Iris pigment epithelial cell (primary cell): ENCODE data around the gene ANTXR1.
"Not testable (repeated sequence)": the region's sequence is repeated elsewhere in the genome, so short reads cannot be mapped to it uniquely, and the experiment has no call there.

ENCODE experiments used
- DNase-seq: peaks from one replicate; pipeline ENCODE4 v3.0.0-alpha.2; 2011; ENCODE audit warnings: low read depth

Gene ANTXR1

DNA sequence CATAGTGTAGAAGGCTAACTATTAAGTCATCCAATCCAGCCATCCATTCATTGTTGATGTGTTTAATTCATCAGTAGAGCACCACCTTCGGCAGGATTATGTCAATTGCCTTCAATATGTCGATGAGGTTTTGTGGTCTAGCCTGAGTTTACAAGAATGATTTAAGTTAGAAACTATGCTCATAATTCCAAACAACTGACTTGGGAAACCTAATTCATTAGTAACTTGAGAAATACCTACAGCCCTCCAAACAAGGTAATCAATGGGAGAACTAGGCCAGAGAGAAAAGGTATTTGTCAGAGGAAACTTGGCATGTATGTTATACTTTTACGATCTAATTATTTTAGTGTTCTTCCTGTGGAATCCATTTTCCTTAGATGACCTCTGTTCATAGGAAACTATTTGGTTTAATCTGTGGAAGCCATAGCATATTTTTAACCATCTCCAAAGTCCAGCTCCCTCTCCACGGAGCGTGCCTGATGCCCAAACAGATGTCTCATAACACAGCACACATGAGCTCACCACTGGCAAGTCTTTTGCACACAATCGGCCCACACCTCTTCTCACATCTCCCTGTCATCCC, 225.6 kb downstream of the ANTXR1 start:
- peak; percentile 66 for DNase-seq

DNA sequence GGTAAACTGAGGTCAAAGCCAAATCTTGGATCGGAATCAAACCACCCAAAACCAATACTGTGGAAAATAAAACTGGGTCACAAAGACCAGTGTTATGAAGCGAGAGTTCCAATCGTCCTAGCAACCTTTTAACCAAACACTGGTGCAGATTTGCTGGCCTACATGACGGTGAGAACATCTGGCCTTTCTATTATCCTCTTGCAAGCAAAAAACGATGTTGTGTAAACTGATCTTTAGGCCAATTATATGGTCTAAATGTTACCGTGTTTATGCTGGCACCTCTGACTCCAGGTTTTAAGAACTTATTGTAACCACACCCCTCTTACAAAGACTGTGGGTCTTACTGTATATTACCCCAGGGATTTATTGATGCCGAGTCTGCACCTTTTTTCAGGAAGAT, 228.1 kb downstream of the ANTXR1 start:
- no peak for DNase-seq

DNA sequence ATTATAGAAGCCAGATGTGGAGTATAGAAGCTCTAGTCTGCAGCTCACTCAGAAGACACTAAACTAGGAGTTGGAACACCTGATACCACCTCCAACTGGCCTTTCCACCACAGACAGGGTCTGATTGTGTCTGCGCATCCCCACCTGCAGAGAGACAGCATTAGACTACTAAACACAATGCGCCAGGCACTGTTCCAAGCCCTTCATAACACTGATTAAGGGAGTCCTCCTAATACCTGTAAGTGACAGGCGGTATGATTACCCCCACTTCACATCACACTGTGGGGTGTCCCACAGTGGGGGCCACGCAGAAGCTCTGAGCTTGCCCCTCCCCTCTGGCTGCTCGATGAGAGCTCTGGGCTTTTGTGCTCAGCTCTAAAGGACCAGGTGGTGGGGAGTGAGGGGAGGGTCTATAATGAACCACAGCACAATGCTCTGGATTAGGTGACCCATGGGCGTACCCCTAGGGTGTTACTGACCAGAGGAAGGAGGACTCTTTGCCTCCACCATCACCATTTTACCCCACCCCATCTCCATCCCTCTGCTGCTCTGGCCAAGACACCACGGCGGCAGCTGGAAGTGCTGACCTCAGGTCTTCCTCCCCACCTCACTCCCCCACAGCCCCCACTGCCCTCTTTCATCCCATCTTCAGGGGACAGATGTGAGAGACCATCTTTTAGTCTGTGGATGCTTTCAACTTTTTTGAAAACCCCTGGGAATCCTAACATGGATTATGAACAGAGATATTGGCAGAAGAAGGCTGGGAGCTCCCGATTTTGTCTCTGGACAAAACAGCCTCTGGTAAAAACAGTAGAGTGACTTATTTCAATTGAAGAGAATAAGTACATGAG, 228.9 kb downstream of the ANTXR1 start:
- DNase-seq = no peak

DNA sequence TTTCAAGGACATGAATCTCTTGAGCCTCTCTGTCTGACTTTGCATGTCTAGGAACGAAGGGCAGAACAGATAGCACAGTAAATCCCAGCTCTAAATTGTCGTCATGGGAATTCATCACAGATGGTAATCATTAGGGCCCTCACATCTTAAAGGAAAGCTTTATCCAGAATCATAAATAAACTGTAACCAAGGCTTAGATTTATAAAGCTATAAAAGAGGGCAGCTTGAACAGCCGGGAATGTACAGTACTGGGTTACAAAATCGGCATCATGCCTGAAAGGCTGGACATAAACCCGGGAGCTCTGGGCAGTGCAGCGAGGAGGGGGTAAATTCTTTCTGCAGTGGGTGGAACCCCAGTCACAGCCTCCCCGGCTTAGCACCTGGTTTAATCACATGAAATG, 229.7 kb downstream of the ANTXR1 start:
- DNase-seq = peak; percentile 80

DNA sequence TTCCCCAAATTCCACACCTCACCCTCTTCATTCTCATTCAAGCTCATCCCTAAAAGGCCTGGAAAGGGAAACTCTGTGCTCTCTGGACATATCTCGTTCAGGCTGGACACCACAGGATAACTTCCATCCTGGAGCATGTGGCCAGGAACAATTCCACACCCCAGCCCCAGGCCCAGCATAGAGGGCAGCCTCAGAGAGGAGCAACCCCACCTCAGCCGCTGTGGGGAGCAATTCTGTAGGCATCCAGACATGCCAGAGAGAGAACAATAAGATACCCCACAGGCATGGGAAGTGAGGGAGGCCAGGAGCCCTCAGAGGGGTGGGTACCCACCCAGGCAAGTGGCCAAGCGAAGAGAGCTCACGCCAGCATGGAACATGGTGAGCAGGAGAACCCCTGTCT, 230.7 kb downstream of the ANTXR1 start:
- DNase-seq = no peak

DNA sequence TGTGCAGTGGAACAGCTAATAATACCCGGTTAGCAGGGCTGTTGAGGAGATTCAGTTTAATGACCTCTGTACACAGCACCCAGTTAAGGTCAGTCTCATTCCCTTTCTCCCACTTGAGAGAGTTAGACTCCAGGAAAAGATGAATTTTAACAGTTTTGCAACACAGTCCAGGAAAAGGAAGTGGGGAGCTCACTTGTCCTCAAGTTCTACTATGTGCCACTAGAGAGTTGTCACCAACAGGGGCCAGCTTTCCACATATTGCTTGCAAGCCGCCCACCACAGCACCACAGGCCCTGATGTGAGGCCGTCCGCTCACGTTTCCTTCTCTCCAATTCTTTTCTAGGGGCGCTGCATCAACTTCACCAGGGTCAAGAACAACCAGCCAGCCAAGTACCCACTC, 231.9 kb downstream of the ANTXR1 start:
- DNase-seq = no peak

DNA sequence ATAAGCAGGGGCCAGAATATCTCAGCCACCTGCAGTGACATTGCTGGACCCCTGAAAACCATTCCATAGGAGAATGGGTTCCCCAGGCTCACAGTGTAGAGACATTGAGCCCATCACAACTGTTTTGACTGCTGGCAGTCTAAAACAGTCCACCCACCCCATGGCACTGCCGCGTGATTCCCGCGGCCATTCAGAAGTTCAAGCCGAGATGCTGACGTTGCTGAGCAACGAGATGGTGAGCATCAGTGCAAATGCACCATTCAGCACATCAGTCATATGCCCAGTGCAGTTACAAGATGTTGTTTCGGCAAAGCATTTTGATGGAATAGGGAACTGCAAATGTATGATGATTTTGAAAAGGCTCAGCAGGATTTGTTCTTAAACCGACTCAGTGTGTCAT, 234.6 kb downstream of the ANTXR1 start:
- DNase-seq = no peak

DNA sequence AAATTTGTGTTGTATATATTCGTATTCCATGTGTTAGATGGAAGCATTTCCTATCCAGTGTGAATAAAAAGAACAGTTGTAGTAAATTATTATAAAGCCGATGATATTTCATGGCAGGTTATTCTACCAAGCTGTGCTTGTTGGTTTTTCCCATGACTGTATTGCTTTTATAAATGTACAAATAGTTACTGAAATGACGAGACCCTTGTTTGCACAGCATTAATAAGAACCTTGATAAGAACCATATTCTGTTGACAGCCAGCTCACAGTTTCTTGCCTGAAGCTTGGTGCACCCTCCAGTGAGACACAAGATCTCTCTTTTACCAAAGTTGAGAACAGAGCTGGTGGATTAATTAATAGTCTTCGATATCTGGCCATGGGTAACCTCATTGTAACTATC, 235.3 kb downstream of the ANTXR1 start:
- no peak for DNase-seq

DNA sequence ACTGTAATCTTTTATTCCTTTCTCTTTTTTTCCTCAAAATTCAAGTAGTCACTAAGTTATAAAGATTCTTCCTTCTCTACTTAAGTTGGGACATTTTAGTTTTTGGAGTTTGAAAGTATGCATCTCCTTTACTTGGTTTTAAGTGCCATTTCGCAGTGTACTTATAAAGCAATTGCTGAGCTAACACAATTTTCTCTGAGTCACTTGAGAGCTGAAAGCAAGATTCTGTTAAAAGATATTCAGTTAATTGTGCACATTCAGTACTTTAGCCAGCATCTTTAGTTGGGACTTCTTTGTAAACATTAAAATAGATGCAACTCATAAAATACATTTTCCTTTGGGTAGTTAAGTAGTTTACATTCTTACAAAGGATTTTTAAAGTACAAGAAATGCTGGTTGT, 238.0 kb downstream of the ANTXR1 start:
- no peak for DNase-seq

DNA sequence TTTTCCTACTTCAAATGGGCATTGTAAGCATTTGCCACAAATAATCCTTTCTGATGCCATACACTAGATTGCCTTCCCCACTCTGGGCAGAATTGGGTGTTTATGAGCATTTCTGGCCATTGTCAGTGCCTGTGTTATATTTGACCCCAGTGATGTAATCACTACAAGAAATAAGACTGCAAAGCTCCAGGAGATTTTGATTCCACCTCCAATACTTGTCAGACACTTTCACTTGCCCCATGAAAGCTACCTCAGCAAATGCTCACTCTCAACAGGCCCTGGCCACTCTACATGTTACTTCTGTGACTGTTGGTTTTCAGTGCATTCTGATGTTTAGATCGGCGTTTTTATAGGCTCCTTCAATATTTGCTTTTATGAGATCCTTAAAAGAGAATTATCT, 239.0 kb downstream of the ANTXR1 start:
- DNase-seq = peak; percentile 37

DNA sequence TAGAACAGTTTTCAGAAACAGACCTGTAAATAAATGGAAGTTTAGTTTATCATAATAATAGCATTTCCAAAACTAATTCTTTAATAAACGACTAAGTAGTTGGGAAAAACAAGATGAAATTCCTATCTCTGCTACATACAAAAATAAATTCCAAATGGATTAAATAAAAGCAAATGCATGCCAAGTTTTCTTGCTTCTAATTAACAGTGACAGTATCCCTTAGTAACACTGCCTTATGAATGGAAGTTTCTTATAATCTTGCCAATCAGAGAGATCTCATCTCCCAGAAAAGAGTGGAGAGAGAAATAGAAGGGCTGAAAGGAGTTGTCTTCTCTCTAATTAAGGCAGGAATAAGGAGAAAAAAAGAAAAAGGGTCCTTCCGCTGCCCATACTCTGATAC, 240.1 kb downstream of the ANTXR1 start:
- DNase-seq = peak; percentile 28

DNA sequence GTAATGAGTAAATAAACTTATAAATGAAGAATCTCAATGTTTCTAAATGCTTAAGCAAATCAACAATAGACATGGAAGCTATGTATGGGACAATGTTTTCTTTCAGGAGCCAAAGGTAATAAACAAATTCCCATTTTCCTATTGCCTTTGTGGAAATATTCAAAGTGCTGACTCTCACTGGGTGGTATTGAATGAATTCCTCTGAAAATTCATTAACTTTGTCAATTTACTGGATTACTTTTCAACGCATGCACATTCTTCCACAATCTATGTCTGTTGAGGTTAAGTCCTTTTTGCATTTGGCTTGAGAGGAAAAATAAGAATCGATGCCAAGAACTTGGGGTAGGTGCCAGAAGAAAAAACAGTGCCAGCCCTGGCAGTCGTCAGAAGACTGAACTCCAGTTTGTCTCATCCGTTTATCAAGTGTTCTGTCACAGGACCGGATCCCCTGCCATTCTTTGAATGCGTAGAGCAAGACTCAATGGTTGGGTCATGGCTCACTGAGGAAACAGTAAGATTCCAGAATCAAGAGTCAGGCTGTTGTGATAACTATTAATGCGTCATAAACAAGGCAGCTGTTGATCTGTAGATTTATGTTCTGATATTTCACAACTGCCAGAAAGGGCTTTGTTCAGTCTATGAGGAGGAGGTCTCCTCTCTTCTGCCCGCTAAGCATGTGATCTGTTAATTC, 240.8 kb downstream of the ANTXR1 start:
- peak; percentile 100 for DNase-seq

DNA sequence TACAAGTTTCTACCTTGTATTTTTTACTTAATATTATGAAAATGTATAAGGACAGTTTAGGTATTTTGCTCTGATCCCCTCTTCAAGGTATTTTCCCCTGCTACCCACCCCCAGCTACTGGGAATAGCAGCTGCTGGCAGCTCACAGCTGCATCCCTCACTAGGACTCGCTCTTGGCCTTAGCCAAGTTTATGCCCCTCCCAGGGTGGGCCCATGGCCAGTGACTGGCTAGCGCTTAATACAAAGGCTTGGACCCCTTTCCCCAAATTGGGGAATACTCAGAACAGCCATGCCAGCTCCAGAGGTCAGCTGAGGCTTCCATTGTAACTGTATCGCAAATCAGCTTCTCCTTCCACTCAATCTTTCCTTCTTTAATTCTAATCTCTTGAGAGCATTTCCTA, 242.8 kb downstream of the ANTXR1 start:
- no peak for DNase-seq

DNA sequence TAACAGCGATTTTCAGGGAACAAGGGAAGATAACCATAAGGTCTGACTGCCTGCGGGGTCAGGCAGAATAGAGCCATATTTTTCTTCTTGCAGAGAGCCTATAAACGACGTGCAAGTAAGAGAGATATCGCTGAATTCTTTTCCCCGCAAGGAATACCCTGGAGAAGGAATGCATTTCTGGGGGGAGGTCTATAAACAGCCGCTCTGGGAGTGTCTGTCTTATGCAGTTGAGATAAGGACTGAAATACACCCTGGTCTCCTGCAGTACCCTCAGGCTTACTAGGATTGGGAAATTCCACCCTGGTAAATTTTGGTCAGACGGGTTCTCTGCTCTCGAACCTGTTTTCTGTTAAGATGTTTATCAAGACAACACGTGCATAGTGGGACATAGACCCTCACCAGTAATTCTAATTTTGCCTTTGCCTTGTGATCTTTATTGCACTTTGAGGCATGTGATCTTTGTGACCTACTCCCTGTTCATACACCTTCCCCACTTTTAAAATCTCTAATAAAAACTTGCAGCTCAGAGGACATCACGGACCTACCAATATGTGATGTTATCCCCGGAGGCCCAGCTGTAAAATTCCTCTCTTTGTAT, 247.1 kb downstream of the ANTXR1 start:
- DNase-seq = not testable (repeated sequence)

DNA sequence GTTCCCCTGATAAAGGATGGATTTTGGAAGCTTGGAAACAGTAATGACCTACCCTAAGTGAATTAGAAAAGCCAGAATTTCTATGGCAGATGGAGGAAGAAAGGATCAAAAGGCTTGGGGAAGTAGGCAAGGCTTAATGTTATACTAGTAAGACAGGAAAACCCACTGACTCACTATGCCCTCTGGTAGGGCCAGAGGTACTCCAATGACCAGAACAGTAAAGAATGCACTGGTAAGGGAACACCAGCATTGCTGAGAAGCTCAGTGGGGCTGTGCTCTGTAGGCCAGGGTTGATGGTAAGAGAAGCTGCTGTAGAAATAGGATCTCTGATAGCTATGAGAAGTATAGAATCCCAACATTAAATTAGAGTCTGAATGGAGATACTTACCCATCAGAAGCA, 247.7 kb downstream of the ANTXR1 start:
- DNase-seq = peak; percentile 47

DNA sequence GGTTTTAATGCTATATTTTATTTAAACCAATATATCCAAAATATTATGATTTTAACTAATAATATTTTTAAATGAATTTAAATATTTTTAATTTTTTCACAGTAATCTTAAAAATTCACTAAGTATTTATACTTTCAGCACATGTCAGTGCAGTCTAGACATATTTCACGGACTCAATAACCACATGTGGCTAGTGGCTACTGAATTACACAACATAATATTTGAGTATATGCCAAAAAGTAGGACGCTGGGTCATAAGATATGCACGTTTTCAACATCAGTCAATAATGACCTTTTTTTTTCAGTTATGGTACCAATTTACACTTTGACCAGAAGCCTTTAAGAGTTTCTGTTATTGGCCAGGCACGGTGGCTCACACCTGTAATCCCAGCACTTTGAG, 256.4 kb downstream of the ANTXR1 start:
- DNase-seq = peak; percentile 77

DNA sequence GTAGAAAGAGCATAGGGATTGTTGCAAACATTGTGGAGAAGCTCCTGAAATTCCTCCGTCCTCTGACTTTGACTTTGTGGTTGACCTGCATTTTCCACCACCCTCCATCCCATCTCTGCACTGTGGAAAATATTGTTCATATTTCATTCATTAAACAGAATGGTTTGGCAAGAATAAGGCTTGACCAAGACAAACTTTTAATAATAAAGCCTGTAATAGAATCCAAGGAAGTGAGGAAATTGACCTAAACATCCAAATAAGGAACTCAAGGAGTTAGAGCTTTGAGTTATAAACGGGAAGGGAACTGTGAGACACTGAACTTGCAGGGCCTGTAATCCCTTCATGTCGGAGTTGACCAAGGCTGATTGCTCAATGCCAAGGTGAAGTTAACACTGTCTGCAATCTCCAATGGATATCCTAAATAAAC, 258.9 kb downstream of the ANTXR1 start:
- peak; percentile 88 for DNase-seq

DNA sequence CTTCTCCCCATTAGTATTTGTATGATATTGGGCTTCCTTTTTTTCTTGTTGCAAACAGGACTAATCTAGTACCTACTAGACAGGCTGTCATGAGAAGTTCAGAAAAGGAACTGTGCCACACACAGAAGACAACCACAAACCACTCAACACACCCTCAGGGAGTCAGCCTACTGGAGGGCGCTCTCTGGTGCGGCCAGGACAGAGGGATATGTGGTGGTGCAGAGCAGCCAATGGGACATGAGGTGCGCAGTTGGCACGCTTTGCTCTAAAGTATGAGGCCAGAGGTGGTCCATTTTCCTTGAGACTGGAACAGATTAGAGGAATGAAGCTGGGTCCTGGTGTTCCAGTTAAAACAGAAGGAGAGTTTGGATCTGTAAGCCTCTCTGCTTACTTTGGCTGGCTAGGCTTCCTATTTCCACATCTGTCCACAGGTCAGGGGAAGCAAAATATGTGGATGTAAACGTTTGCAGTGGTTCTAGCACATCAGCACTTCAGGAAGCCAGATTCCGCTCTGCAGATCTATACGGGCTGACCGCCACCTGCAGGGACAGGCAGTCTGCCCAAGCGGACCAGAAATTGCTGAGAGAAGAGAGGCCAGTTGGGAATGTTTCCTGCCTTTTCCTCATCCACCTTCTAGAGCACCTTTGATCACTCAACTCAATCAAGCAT, 260.0 kb downstream of the ANTXR1 start:
- peak; percentile 10 for DNase-seq

DNA sequence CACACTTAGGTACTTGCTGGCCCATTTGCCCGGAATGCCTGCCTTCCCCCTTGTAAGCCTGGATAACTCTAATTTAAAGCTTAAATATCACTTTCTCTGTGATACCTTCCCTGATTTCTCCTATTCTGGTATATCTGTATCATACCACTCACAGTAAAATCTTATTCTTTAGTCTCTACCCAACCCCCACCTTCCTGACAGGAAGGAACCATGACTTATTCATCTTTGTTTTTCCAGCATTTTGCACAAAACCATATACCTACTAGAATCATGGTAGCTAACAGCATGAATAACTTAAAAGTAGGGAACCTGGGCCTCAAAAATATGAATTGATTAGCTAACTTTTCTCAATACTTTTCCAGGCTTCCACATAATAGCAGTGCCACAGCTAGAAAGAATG, 262.5 kb downstream of the ANTXR1 start:
- DNase-seq = no peak

DNA sequence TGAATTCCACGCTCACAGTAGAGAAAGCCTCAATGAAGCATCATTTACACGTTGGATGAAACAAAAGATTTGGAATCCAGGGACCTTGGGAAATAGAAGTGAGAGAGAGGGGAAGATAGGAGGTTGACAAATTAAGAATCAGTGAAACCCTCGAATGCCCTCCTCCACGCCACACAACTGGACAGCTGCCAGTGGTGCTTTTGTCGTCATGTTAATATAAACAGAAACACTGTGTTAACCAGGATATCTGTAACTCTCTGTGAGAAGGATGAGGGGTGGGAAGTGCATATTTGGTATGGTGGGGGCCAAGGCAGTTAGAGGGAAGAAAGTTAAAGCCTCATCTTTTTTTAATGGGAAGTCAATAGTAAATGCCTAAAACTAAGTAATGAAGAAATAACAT, 265.4 kb downstream of the ANTXR1 start:
- peak; percentile 23 for DNase-seq

DNA sequence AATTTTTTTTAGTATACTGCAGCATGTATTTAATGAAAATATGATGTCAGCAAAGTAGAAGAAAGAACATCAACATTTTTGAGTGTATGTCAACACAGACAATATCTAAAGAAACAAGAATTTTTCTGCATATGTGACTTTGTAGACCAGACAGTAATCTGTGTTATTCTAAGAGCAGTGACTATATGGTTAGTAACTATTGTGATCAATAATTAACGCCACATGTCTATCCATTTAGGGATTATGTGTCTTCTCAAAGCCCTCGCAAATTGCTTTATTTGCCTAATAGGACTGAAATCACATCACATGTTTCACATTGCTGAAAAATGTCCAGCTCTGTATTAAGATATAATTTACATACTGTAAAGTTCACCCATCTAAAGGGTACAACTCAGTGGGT, 266.2 kb downstream of the ANTXR1 start:
- DNase-seq = no peak
